Stimulated activated CD8-positive, alpha-beta memory T cell treated with anti-CD3 and anti-CD28 coated beads, Interleukin-7, amount 100 ng/mL, for 24 hours (primary cell): ENCODE results near the gene TCEAL4.
"Not testable (repeated sequence)": the region's sequence is repeated elsewhere in the genome, so short reads cannot be mapped to it uniquely, and the experiment has no call there.

Experiments
- DNase-seq: peaks from one replicate; pipeline ENCODE4 v3.0.0-alpha.2; 2020; ENCODE audit warnings: low read depth

TCEAL4 gene

DNA sequence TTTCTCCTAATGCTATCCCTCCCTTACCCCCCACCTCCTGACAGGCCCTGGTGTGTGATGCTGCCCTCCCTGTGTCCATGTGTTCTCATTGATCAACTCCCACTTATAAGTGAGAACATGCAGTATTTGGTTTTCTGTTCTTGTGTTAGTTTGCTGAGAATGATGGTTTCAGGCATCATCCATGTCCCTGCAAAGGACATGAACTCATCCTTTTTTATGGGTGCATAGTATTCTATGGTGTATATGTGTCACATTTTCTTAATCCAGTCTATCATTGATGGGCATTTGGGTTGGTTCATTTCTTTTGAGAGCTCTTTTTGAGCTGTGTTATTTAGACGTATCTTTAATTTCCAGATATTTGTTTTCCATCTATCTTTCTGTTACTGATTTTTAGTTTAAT is 7.0 kb downstream of the TCEAL4 start:
- not testable (repeated sequence) for DNase-seq

DNA sequence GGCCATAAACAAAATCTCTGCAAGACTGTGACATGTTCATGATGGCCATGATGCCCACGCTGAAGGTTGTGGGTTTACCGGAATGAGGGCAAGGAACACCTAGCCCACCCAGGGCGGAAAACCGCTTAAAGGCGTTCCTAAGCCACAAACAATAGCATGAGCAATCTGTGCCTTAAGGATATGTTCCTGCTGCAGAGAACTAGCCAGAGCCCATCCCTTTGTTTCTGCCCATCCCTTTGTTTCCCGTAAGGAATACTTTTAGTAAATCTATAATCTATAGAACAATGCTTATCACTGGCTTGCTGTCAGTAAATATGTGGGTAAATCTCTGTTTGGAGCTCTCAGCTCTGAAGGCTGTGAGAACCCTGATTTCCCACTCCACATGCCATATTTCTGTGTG is 9.9 kb downstream of the TCEAL4 start:
- not testable (repeated sequence) for DNase-seq

- DNase-seq, result no peak
Measured at GRCh38 chrX:103607364-103608305, 22.3 kb downstream of the TCEAL4 start, which contains the start of gene TCEAL3. Gene TCEAL3, plus strand, starts transcription at chrX:103607963. Its CDS starts 1,102 bp downstream, at chrX:103609065.

DNA sequence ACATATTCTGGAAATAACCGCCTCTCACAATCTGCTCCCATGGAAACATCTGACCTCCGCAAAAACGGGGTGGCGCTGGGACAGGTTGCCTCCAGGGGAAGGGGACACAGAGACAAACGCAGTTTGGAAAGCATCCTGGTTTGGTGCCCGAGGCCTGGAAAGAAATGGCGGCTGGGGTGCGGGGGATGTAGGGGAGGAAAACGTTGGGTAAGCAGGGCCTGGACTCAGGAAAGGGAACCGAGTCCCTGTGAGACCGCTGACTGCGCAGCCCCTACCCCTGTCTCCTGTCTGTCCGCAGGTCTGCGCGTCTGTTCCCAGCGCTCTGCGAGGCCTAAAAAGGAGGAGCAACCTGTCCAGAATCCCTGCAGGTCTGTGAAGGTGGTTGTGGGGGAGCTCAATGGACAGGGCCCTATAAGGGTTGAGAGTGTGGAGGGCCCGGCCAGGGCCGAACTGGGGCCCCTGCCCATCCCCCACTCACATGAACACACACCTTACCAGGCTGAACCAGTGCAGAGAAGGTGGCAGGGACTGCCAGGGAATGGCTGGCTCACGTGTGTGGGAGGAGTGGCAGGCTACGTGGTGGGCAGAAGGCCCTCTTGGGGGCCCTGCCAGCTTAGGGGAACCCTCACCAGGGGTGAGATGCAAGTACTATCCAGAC is 23.1 kb downstream of the TCEAL4 start:
- no peak for DNase-seq

DNA sequence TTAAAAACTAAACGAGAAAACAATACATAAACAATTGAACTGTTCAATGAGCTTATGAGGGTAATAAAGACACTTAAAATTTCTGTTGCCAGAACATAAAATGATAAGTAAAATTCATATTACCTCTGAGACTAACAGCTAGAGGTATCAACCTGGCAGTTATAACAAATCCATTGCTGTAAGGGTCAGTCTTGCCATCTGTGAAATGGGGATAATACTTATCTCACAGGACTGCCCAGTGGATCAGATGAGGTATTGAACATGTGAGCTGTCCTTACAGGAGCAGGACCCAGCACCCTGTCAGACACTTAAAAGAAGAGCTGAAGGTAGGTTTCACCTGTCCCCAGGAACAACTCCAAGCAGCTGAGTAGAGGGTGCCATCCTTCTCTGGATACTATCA is 25.0 kb downstream of the TCEAL4 start:
- DNase-seq, result no peak

DNA sequence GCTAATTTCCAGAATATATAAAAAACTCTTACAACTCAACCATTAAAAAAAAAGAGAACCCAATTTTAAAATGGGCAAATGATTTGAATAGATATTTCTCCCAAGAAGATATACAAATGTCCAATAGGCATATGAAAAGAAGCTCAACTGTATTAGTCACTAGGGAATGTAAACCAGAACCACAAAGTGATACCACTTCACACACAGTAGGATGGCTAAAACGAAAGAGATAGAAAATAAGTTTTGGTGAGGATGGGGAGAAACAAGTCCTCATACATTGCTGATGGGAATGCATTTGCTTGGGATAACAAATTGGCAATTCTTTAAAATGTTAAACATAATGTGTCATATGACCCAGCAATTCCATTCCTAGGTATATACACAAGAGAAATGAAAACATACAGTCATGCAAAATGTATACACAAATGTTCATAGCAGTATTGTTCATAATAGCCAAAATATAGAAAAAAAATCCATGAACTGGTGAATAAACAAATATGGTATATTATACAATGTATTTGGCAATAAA is 28.1 kb downstream of the TCEAL4 start:
- DNase-seq, result no peak

DNA sequence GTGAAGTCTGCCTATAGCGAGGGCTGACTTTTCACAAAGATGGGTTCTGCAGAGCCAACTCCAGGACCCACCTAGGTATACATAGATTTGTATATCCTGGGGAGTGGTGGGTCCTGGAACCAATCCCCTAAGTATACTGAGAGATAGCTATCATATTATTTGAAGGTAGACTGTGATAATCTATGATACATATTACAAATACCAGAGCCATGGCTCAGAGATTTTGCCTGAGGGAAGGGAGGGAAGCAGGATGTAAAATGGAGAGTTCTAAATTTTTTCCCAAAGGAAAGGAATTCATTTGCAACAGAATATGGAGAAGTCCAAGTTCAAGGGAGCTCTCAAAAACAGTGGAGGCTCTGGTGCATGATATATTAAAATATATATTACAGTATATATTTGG is 29.7 kb downstream of the TCEAL4 start:
- no peak for DNase-seq

GRCh38 chrX:103615781-103616371 is 30.6 kb downstream of the TCEAL4 start:
- no peak for DNase-seq

- DNase-seq, result no peak
Measured at GRCh38 chrX:103616676-103617186, 31.4 kb downstream of the TCEAL4 start.

GRCh38 chrX:103624111-103624510 is 38.8 kb downstream of the TCEAL4 start:
- DNase-seq, result no peak

- DNase-seq, result no peak
Measured at GRCh38 chrX:103626855-103627254, 41.5 kb downstream of the TCEAL4 start.

DNA sequence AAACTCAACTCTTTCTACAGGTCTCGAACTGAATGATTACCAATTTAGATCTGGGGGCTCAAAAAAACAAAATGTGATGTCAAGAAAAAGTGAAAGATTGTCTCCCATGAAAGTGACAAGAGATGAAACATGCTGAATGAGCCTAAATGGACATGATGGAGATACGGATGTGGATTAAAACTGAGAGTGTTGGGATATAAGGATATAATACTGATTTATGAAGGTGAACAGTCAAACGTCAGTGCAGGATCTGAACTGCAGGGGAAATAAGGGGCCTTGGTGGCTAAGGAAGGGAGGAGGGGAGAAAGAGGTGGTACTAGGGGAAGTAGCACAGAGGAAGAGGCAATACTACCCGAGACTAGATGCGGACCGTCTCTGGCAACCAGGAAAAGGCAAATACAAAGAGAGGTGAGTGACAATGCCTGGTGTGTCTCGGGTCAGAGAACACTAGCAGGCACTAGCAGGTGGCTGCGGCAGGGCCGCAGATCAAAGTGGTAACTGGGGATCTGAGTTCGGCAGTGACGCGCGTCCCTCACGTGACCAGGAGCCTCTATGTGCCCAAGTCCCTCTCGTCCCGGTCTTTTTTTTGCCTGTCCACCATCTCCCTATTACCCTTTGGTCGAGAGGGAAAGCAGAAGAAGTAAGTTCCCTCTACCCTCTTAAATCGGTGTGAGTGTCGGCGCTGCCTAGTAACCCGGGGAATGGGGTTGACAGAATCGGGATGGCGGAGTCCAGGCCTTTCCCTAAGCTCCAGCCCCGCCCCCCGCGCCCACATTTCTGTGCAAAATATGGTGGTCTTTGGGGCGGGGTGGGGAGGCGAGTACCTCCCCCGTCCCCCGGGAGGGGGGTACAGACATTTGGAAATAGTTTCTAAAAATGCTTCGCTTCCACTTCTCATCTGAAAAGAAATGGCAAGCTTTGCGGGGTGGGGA is 43.3 kb downstream of the TCEAL4 start, which contains the start of gene TCEAL1:
TSS of gene TCEAL1 (plus strand) at position 590 of the 932 bp plus-strand sequence. CDS start 942 bp downstream, outside the sequence.
- no peak for DNase-seq

DNA sequence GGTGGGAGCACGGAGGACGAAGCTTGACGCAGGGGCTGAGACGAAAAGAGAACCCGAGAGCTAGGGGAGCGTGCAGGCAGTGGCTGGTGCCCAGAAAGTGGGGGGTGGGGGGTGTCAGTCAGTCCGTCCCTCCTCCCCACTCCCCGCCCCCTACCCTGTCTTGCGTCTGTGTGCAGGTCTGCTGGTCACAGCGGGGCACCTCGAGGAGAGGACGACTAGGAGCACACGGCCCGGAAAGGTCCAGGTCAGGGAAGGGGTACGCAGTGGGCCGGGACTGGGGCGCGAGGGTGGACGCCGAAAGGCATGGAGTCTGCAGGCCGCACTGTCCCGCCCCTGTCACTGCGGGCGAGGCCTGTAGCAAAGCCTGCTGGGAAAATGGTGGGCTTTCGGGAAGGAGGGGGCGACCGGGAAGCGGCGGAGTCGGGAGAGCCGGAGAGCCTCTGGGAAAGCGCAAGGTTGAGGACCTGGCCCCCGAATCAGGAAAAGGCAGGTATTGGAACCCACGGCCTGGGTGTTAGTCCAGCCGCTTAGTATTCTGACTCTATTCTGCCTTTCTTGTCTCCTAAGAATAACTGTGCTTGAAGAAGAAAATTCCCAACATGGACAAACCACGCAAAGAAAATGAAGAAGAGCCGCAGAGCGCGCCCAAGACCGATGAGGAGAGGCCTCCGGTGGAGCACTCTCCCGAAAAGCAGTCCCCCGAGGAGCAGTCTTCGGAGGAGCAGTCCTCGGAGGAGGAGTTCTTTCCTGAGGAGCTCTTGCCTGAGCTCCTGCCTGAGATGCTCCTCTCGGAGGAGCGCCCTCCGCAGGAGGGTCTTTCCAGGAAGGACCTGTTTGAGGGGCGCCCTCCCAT is 44.2 kb downstream of the TCEAL4 start:
- no peak for DNase-seq

GRCh38 chrX:103630171-103630511 is 44.8 kb downstream of the TCEAL4 start:
- no peak for DNase-seq

DNA sequence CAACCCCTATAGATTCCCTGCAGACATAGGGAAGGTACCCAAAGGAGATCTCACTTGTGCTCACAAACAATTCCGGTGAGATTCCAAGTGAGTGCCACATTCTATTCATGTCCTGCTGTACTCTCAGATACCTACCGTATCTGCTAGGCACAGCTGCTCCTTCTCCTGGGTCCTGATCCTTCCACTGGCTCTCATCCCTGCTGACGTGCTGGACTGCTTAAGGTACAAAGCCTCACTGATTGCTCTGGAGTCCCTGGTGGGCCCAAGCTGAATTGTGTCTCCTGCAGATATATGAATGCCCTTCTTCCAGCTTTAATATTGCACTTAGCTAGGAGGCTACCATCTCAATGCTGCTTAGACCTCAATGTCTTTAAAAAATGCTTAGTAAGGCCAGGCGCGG is 45.8 kb downstream of the TCEAL4 start:
- no peak for DNase-seq

- DNase-seq, result no peak
Measured at GRCh38 chrX:103635436-103635835, 50.1 kb downstream of the TCEAL4 start.
